Ishikawa (cell line): ENCODE data around the gene RDH14.

ENCODE experiments used
- CEBPB ChIP-seq: IDR thresholded peaks from 2 replicates; pipeline ENCODE4 v1.6.1; 2012
- CREB1 ChIP-seq: IDR thresholded peaks from 2 replicates; pipeline ENCODE4 v1.6.1; 2012; ENCODE audit warnings: low read depth
- EP300 ChIP-seq: IDR thresholded peaks from 2 replicates; pipeline ENCODE4 v1.6.1; 2012; ENCODE audit warnings: borderline replicate concordance
- NFIC ChIP-seq: IDR thresholded peaks from 2 replicates; pipeline ENCODE4 v1.6.1; 2012
- TCF12 ChIP-seq: IDR thresholded peaks from 2 replicates; pipeline ENCODE4 v1.6.1; 2012; ENCODE audit warnings: low read depth
- TEAD4 ChIP-seq: IDR thresholded peaks from 2 replicates; pipeline ENCODE4 v1.6.1; 2012
- TF ChIP-seq, protein P1 (sequence below): IDR thresholded peaks from 2 replicates; pipeline ENCODE4 v1.6.1; 2012
- TF ChIP-seq, protein P2 (sequence below): IDR thresholded peaks from 2 replicates; pipeline ENCODE4 v1.6.1; 2012

DNA sequence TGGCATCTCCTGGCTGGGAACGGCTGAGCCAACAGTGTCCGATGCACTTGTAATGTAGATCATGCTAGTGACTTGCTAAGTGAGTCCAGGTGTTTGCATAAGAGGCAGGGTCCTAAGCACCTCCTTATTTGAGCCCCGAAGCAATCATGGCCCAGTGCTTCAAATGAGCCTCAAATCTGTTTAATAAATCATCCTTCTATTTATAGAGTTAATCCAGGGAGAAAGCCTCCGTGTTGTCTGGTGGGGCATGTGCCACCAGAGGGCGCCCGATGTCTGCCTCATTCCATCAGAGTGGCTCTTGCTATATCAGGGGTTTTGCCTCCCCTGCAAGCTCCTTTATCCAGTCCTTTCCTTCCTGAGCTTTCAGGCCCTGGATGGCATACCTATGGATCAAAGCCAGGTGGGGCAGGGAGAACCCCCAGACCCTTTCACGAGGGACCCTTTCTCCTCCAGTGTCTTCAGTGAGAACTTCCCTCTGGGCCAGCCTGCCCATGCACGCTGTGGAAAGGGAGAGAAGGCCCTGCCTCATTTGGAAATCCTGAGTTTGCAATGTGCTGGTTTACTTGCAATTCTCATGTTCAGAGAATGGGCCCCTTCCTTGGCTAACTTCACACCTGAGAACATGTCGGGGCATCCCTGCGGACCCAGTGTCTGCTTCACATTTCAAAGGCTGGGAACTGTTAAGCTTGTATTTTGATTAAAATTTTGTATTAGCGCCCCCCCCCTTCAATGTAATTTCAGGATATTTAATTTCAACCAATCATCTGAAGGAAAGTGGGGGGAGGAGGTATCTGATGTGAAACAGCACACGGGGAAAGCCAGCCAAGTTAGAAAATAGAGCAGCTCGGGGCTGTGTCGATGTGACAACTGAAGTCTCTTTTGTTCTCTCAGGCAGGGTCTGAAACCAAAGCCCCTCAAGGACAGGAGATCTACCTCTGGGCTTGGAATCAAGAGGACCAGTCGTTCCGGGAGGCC lies 39.7 kb downstream of the RDH14 start:
- no peak for TF ChIP-seq TCF12
- TF ChIP-seq, protein P1, sequence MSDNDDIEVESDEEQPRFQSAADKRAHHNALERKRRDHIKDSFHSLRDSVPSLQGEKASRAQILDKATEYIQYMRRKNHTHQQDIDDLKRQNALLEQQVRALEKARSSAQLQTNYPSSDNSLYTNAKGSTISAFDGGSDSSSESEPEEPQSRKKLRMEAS: no peak
- TF ChIP-seq CREB1: no peak
- TF ChIP-seq CEBPB: no peak
- no peak for TF ChIP-seq EP300
- TF ChIP-seq, protein P2, sequence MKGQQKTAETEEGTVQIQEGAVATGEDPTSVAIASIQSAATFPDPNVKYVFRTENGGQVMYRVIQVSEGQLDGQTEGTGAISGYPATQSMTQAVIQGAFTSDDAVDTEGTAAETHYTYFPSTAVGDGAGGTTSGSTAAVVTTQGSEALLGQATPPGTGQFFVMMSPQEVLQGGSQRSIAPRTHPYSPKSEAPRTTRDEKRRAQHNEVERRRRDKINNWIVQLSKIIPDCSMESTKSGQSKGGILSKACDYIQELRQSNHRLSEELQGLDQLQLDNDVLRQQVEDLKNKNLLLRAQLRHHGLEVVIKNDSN: no peak
- TF ChIP-seq NFIC: no peak
- TF ChIP-seq TEAD4: no peak
